ENCODE data around the gene PIGO.

Gene PIGO

GRCh38 chr9:35057271-35057620, 39.1 kb downstream of the PIGO start:
- no peak overlapping the region for H3K4me3 ChIP-seq (ENCODE audit: low read depth, low read length)
- no peak for TF ChIP-seq CTCF (IDR thresholded peaks at IDR 0.05; ENCODE audit: borderline replicate concordance, insufficient read depth, low read depth, low read length)

GRCh38 chr9:35056571-35057270, 39.7 kb downstream of the PIGO start:
- no peak for TF ChIP-seq CTCF (IDR thresholded peaks at IDR 0.05; ENCODE audit: borderline replicate concordance, insufficient read depth, low read depth, low read length)
- H3K4me3 ChIP-seq (ENCODE audit: low read depth, low read length) = no peak overlapping the region

GRCh38 chr9:35054871-35055644, 41.3 kb downstream of the PIGO start:
- no peak for TF ChIP-seq CTCF (IDR thresholded peaks at IDR 0.05; ENCODE audit: borderline replicate concordance, insufficient read depth, low read depth, low read length)
- H3K4me3 ChIP-seq (ENCODE audit: low read depth, low read length) = no peak overlapping the region

- H3K4me3 ChIP-seq (ENCODE audit: low read depth, low read length) = no peak overlapping the region
- TF ChIP-seq CTCF (IDR thresholded peaks at IDR 0.05; ENCODE audit: borderline replicate concordance, insufficient read depth, low read depth, low read length) = no peak
These were observed 42.1 kb downstream of the PIGO start for GRCh38 chr9:35054185-35054835.

GRCh38 chr9:35051069-35051967, 45.1 kb downstream of the PIGO start:
- no peak overlapping the region for H3K4me3 ChIP-seq (ENCODE audit: low read depth, low read length)
- peak; percentile 60 for TF ChIP-seq CTCF (IDR thresholded peaks at IDR 0.05; ENCODE audit: borderline replicate concordance, insufficient read depth, low read depth, low read length)

GRCh38 chr9:35048511-35048910, 47.9 kb downstream of the PIGO start:
- no peak overlapping the region for H3K4me3 ChIP-seq (ENCODE audit: low read depth, low read length)
- TF ChIP-seq CTCF (IDR thresholded peaks at IDR 0.05; ENCODE audit: borderline replicate concordance, insufficient read depth, low read depth, low read length) = no peak

Data from GM12875 (cell line).